ENCODE measurements around the gene SAT1.

The SAT1 gene

DNA sequence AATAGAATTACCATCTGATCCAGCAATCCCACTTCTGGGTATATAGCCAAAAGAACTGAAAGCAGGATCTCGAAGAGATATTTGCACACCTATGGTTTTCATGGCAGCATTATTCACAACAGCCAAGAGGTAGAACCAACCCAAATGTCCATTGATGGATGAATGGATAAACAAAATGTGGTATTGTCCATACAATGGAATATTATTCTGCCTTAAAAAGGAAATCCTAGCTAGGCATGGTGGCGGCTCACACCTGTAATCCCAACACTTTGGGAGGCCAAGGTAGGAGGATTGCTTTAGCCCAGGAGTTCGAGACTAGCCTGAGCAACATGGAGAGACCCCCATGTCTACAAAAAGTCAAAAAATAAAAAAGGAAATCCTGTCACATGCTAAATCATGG, 27.3 kb downstream of the SAT1 start:
- no peak for DNase-seq (ENCODE audit: low spot score)

DNA sequence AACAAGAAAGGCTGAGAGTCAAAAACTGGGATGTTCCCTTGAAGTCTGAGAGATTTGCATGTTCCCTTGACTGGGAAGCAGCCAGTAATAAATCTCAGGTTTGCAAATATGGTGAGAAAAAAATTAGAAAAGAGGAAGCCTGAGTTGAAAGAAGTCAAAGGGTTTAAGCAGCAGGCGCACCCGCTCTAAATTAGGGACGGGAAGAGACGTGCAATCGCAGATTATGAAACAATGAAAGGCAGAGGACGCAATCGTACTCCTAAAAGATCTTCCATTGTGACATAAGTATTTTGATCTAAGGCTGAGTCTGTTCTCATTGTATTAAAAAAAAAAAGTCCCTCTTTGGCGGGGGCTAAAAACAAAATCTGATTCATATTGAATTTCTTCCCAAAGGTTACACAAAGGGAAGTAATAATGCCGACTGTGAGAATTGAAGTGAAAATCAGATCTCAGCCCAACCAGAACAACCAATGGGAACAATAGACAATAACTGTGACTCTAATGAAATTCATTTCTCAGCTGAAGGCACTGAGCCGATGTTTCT, 28.2 kb downstream of the SAT1 start:
- DNase-seq (ENCODE audit: low spot score), result no peak

DNA sequence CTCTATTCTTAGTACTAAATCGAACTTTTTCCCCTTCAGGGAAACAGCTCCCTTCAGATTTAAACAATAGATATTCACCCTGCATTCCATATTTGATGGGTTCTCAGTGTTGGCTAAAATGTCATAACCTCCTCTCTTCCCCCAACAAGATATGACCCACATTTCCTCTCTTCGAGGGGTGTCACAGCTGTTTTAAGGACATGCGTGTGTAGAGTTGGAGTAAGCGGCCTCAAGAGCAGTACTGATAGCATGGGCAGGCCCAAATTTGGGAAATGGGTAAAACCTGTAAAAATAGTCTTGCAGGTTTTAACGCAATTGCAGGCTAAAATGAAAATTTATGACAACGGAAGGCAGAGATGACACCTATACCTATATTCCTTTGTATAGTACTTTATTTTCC, 28.7 kb downstream of the SAT1 start:
- DNase-seq (ENCODE audit: low spot score), result no peak

DNA sequence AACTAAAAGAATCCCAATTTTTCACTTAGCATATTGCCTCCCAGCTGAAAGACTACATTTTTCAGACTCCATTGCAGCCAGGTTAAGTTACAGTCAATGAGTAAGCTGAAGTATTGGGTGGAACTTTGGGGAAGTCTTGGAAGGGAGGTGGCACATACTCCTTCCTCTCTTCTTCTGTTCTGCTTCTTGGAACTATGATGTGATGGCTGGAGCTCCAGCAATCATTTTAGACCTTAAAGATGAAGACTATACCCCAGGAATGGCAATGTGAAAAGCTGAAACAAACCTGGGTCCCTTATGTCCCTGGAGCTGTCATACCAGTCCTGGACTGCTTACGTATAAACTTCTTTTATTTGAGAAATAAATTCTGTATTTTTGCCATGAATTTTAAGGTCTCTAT, 30.8 kb downstream of the SAT1 start:
- no peak for DNase-seq (ENCODE audit: low spot score)

DNA sequence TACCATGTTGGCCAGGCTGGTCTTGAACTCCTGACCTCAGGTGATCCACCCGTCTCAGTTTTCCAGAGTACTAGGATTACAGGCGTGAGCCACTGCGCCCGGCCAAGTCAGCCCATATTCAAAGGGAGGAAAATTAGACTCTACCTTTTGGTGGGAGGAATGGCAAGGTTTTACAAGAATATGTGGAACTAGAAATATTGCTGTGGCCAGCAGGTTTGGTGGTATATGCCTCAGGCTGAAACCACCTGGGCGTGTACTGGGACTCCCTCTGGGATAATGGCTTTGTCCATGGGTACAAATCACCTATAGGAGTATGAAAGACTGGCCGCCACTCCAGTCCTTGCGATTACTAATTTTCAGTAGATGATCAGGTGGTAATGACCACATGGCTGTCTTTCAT, 32.4 kb downstream of the SAT1 start:
- no peak for DNase-seq (ENCODE audit: low spot score)

DNA sequence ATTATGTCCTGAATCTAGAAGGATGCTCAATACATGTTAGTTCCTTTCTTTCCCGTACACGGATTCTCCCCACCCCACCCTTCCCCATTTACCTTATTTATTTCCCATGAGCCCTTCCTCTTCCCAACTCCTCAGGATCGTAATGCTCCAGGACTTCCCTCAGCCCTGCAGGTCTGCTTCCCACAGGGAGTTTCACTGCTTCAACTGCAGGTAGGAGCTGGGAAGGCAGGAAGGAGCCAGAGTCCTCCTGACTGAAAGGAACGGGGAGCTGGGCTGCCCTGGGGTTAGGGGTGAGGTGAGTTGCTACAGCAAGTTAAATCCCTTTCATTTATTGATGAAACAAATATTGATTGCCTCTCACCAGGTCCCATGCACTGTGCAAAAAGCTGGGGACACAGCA, 33.2 kb downstream of the SAT1 start:
- no peak for DNase-seq (ENCODE audit: low spot score)

DNA sequence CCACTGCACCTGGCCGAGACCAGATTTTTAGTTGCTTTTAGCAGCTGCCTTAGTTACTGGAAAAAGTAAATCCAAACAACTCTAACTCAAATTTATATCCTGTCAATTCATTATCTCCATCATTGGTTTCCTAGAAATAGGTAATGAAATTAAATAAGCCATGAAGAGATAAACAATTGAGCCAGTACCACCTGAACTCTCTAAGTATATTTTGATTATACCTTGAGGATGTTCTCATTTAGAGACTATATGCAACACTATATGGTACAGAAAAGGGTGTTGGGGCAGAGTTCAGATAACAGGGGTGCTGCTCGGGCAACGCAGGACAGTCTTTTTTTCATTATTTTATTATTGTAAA, 35.0 kb downstream of the SAT1 start:
- no peak for DNase-seq (ENCODE audit: low spot score)

DNA sequence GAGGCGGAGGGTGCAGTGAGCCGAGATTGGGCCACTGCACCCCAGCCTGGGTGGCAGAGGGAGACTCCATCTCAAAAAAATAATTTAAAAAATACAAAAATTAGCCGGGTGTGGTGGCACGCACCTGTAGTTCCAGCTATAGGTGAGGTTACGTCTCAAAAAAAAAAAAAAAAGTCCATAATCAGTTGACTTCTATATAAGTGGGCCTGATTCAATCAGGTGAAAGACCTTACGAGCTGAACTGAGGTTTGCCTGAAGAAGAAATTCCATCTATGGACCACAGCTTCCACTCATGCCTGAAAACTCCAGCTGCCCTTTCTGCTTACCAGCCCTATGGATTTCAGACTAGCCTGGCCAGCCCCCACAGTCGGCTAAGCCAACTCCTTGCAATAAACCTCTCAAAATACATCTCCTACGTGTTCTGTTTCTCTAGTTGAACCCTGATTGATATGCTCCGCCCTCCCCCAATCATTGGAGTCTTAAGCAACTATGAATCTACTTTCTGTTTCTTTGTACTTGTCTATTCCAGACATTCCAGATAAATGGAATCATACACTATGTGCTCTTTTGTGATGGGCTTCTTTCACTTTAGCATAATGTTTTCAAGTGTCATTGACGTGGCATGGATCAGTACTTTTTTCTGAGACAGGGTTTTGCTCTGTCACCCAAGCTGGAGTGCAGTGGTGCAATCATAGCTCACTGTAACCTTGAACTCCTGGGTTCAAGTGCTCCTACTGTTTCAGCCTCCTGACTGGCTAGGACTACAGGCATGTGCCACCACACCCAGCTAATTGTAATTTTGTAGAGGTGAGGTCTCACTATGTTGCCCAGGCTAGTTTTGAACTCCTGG, 36.6 kb downstream of the SAT1 start:
- no peak for DNase-seq (ENCODE audit: low spot score)

DNA sequence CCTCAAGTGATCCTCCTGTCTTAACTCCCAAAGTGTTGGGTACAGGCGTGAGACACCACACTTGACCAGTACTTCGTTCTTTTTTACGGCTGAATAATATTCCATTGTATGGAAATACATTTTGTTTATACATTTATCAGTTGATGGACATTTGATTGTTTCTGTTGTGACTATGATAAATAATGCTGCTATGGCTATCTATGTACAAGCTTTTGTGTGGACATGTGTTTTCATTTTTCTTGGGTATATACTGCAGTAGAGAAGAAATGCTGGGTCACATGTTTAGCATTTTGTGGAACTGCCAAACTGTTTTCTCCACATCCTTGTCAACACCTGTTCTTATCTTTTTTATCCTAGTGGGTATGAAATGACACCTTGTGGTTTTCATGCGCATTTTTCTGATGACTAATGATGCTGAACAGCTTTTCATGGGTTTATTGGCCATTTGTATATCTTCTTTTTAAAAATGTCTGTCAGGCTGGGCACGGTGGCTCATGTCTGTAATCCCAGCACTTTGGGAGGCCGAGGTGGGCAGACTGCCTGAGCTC, 37.3 kb downstream of the SAT1 start:
- no peak for DNase-seq (ENCODE audit: low spot score)

DNA sequence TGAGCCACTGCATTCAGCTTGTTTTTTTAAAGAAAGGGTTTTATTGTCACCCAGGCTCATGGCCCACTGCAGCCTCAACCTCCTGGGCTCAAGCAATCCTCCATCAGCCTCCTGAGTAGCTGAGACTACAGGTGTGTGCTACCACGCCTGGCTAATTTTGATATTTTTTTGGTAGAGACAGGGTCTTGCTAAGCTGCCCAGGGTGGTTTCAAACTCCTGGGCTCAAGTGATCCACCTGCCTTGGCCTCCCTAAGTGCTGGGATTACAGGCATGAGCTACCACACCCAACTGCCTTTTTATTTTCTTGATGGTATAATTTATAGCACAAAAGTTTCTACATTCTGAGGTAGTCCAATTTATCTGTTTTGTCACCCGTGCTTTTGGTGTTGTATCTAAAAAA, 38.9 kb downstream of the SAT1 start:
- no peak for DNase-seq (ENCODE audit: low spot score)

DNA sequence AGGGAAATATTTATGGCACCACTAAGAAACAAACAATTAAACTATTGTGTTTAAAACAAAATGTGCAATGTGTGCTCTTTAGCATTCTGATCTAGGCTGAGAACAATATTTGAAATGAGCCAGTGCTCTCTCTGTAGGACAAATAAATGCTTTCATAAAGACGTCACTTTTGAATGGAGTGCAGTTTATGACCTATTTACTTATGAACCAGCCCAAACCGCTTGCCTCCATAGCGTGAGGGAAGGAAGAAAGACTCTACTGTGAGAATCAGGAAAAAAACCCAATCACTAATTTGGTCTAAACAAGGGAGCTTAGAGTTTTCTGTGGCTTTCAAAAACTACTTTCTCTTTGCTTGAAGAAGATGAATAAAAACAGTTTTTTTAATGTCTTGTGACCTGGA, 39.4 kb downstream of the SAT1 start:
- no peak for DNase-seq (ENCODE audit: low spot score)

DNA sequence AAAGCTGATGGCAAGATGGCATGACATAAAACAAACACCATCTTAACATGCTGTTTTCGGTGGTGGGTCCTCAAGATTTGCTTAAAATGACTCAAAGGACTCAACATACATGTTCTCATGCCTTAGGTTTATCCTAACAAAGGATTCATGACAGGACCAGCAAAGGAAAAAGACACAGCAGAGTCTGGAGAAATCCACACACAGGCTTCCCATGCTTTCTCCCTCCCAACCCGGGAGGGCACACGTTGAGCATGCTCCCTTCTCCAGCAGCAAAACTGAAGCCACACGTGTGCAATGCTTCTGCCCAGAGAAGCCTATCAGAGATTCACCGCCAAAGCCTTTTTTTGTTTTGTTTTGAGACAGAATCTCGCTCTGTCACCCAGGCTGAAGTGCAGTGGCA, 39.9 kb downstream of the SAT1 start:
- no peak for DNase-seq (ENCODE audit: low spot score)

DNA sequence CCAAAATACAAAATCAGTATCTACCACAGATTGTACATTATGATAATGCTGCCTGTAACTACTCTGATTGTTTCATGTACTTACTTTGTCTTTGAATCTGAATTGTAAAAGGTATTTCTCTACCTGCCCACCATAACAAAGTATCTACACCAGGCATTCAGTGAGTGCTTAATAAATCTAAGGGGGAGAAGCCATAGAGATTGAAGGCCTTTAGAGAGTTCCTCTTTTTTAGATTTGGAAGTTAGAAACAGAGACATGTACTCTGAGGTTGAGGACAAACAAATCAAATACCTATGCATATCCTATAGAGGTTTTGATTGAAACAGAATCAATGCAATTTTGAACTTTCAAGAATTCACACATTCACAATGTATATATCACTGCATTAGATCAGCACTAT, 42.7 kb downstream of the SAT1 start:
- no peak for DNase-seq (ENCODE audit: low spot score)

DNA sequence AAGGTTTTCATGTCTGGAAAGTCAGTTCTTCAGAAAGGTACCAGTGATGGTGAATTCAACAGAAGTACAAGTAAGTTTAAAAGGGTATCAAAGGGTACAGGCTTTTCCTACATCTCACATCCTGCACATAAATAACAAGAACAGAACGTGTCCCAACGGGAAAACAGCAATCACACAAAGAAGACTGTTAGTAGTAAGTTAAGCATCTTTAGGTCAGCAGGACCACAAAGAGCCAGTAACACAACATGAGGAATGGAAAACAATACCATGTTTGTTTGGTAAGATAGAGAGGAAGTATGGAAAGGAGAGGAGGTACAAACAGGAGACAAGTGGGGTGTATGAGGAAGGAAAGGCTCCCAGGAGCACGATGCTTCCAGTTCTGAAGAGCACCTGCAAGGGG, 43.2 kb downstream of the SAT1 start:
- DNase-seq (ENCODE audit: low spot score), result no peak

DNA sequence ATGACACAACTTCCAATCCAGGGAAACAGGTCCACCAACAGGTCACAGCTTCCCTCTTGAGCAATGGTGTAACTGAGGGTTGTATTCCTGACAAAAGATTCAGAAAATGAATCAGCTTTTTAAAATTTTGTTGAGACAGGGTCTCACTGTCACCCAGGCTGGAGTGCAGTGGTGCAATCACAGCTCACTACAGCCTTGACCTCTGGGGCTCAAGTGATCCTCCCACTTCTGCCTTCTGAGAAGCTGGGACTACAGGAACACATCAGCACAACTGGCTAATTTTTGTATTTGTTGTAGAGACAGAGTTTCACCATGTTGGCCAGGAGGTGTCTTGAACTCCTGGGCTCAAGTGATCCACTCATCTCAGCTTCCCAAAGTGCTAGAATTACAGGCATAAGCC, 43.7 kb downstream of the SAT1 start:
- DNase-seq (ENCODE audit: low spot score), result no peak

DNA sequence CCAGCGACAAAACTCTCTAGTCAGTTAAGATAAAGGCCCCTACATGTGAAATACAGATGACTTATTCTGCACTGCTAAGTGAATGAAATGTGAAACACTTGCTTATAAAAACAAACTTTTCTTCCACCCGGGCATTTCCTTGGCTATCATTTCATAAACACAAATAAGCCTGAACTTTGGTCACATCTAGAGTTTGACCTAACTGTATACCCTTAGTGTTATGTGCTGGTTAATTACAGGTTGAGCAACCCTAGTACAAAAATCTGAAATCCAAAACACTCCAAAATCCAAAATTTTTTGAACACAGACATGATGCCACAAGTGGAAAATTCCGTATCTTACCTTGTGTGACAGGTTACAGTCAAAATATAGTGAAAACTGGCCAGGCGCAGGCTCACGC, 45.9 kb downstream of the SAT1 start:
- DNase-seq (ENCODE audit: low spot score), result no peak

DNA sequence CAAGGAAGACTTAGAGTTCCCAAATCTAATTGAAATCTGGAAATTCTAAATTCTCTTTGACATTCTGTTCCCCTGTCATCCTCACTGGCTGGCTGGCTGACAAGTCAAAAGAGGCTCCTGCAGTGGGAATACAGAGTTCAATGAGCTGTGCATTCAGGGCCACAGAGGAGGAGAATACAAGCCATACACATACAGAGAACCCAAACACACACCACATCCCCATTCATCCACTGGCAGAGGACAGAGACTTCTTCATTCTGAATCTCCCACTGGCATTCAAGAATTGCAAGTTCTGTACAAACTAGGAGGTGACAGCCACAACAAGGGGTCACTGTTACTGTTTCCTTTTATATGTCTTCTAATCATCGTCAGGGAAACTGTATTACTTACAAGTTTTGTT, 49.7 kb downstream of the SAT1 start:
- DNase-seq (ENCODE audit: low spot score), result no peak

Measured in HuH-7.5 (cell line).